ENCODE measurements around the gene NAGA. TPM values are rescaled to one million over a fixed set of nuclear protein-coding genes. Genes with fewer than 3 reads are reported as not detected.
A peak's percentile ranks its signal among the peaks of the same experiment; 100 is the strongest.

NAGA gene
- total and polyA plus RNA-seq, 9 of the 15 experiments (the other 6 are each of a cell fraction or from before 2014, with no cell fraction given): 6.5 to 20.6 (median 17.4) TPM

DNA sequence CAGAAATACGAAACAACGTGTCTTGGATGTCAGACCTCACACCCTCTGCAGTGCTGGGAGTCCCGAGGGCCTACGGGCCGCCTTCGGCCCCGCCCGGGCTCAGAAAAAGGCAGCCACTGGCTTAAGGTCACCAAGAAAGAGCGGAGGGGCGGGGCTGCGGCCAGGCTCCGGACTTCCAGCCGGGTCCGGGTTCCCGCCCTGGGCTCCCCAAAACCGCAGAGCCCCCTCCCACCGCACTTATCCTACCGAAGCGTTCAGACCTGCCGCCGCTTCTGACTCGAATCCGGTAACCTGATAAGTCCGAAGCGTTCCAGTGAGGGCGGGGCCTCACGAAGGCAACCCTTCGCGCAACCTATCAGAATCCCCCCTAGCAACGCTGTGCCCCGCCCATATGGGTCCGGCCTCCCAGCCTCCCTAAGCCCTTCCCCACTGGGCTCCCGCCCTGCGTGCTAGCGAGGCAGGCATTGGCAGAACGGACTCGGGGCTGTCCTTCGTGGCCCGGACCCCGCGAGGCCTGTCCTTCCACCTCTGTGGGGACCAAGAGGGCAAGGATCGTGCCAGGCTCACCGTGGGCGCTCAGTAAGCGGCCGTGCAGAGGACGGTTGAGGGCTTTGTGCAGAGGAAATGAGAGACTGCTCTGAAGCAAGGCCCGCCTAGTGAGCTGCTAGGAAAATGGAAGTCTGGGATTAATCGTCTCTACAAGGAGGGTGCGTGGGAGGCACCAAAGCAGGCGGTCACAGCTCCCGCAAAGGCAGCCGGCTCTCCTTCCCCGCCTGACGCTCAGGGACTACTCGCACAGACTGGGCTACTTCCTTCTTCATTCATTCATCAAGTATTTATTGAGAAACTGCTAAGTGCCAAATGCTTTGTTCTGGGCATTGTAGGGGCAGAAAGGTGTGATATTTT is at the start of gene NAGA (continued):
- TF ChIP-seq, protein P1, sequence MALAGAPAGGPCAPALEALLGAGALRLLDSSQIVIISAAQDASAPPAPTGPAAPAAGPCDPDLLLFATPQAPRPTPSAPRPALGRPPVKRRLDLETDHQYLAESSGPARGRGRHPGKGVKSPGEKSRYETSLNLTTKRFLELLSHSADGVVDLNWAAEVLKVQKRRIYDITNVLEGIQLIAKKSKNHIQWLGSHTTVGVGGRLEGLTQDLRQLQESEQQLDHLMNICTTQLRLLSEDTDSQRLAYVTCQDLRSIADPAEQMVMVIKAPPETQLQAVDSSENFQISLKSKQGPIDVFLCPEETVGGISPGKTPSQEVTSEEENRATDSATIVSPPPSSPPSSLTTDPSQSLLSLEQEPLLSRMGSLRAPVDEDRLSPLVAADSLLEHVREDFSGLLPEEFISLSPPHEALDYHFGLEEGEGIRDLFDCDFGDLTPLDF (CRISPR knock-in tag; IDR thresholded peaks at IDR 0.05): peak; percentile 71; the same call in 1 of the 2 replicates
- TF ChIP-seq, protein P2, sequence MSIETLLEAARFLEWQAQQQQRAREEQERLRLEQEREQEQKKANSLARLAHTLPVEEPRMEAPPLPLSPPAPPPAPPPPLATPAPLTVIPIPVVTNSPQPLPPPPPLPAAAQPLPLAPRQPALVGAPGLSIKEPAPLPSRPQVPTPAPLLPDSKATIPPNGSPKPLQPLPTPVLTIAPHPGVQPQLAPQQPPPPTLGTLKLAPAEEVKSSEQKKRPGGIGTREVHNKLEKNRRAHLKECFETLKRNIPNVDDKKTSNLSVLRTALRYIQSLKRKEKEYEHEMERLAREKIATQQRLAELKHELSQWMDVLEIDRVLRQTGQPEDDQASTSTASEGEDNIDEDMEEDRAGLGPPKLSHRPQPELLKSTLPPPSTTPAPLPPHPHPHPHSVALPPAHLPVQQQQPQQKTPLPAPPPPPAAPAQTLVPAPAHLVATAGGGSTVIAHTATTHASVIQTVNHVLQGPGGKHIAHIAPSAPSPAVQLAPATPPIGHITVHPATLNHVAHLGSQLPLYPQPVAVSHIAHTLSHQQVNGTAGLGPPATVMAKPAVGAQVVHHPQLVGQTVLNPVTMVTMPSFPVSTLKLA (conservative IDR thresholded peaks at IDR 0.05): peak in 1 of 2 experiments; percentile 24; a peak in 2 of 4 replicates
- TF ChIP-seq TAF1 (IDR thresholded peaks at IDR 0.05; ENCODE audit: control insufficient read depth, extremely low read depth, insufficient read depth, low read length, severe bottlenecking) (peak; percentile 33), RFX7 (CRISPR knock-in tag; IDR thresholded peaks at IDR 0.05) (no peak), ELF2 (CRISPR knock-in tag; IDR thresholded peaks at IDR 0.05) (0 out of 2 replicates have a peak, but pooled peaks have one; percentile 27), RNF2 (IDR thresholded peaks at IDR 0.05) (no peak), ZC3H11A (IDR thresholded peaks at IDR 0.05; ENCODE audit: low read depth, low read length) (no peak)
- TF ChIP-seq, protein P3, sequence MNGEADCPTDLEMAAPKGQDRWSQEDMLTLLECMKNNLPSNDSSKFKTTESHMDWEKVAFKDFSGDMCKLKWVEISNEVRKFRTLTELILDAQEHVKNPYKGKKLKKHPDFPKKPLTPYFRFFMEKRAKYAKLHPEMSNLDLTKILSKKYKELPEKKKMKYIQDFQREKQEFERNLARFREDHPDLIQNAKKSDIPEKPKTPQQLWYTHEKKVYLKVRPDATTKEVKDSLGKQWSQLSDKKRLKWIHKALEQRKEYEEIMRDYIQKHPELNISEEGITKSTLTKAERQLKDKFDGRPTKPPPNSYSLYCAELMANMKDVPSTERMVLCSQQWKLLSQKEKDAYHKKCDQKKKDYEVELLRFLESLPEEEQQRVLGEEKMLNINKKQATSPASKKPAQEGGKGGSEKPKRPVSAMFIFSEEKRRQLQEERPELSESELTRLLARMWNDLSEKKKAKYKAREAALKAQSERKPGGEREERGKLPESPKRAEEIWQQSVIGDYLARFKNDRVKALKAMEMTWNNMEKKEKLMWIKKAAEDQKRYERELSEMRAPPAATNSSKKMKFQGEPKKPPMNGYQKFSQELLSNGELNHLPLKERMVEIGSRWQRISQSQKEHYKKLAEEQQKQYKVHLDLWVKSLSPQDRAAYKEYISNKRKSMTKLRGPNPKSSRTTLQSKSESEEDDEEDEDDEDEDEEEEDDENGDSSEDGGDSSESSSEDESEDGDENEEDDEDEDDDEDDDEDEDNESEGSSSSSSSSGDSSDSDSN (IDR thresholded peaks at IDR 0.05; ENCODE audit: borderline replicate concordance in 1 of 2, low read depth in 2 of 2, low read length in 2 of 2): peak in 1 of 2 experiments; percentile 21; a peak in 1 of 4 replicates
- TF ChIP-seq, protein P4, sequence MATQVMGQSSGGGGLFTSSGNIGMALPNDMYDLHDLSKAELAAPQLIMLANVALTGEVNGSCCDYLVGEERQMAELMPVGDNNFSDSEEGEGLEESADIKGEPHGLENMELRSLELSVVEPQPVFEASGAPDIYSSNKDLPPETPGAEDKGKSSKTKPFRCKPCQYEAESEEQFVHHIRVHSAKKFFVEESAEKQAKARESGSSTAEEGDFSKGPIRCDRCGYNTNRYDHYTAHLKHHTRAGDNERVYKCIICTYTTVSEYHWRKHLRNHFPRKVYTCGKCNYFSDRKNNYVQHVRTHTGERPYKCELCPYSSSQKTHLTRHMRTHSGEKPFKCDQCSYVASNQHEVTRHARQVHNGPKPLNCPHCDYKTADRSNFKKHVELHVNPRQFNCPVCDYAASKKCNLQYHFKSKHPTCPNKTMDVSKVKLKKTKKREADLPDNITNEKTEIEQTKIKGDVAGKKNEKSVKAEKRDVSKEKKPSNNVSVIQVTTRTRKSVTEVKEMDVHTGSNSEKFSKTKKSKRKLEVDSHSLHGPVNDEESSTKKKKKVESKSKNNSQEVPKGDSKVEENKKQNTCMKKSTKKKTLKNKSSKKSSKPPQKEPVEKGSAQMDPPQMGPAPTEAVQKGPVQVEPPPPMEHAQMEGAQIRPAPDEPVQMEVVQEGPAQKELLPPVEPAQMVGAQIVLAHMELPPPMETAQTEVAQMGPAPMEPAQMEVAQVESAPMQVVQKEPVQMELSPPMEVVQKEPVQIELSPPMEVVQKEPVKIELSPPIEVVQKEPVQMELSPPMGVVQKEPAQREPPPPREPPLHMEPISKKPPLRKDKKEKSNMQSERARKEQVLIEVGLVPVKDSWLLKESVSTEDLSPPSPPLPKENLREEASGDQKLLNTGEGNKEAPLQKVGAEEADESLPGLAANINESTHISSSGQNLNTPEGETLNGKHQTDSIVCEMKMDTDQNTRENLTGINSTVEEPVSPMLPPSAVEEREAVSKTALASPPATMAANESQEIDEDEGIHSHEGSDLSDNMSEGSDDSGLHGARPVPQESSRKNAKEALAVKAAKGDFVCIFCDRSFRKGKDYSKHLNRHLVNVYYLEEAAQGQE (IDR thresholded peaks at IDR 0.05; ENCODE audit: borderline replicate concordance): no peak; the same call in 1 of the 2 replicates
- TF ChIP-seq, protein P4 (CRISPR knock-in tag; IDR thresholded peaks at IDR 0.05; ENCODE audit: low read depth): no peak
- TF ChIP-seq, protein P5, sequence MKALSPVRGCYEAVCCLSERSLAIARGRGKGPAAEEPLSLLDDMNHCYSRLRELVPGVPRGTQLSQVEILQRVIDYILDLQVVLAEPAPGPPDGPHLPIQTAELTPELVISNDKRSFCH (CRISPR knock-in tag; IDR thresholded peaks at IDR 0.05): no peak
- TF ChIP-seq, protein P5 (tag; IDR thresholded peaks at IDR 0.05): peak; percentile 84; the same call in 1 of the 2 replicates

All from K562 (cell line).